GDM1 (cell line): ENCODE results near the gene BMI1.
A peak's percentile ranks its signal among the peaks of the same experiment; 100 is the strongest.

Experiments
- DNase-seq: peaks from one replicate; lab custom pipeline; 2025; lab: John Stamatoyannopoulos, UW

The BMI1 gene

DNA sequence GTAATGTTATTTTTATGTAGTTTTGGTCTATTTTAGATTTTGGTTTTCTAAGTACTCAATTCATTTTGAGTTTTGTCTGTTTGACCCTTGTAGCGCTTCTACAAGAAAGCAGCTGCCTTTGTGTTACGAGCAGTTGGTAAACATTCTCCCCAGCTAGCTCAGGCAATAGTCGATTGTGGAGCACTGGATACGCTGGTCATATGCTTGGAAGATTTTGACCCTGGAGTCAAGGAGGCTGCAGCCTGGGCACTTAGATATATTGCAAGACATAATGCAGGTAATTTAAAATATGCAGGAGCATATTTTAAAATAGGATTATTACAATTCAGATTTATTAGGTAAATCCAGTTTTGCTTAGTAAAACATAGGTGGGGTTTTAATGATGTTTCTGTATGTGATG is 47.5 kb downstream of the BMI1 start:
- no peak for DNase-seq

- no peak for DNase-seq
These were observed 48.1 kb downstream of the BMI1 start for GRCh38 chr10:22368981-22369380.

DNA sequence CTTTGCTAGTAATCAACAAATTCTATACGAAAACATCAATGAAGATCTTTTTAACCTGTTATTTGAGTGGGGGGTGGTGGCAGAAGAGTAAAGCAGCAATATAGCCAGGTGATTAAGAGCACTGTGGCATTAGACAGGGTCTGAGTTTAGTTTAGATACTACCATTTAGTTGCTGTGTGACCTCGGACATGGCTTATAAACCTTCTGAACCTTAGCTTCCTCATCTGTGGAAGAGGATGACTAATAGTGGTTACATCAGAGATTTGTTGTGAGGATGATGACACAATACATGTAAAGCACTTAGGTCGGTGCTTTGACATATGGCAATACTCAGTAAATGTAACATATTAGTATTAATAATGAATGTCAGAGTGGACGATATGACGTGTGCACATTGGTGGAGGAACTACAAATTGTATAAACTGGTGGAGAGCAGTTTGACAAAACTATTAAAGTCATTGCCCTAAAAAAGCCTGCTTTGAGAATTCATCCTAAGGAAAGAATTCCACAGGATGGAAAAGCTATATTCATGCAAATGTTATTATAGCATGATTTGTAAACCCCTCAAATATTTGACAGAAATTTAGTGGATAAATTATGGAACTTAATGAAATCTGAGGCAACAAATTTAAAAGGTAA is 48.7 kb downstream of the BMI1 start:
- no peak for DNase-seq

GRCh38 chr10:22370320-22370719 is 49.4 kb downstream of the BMI1 start:
- no peak for DNase-seq

- no peak for DNase-seq
These were observed 51.4 kb downstream of the BMI1 start for GRCh38 chr10:22372298-22372697.

GRCh38 chr10:22372917-22373316 is 52.0 kb downstream of the BMI1 start:
- no peak for DNase-seq

- peak; percentile 67 for DNase-seq
These were observed 53.7 kb downstream of the BMI1 start for GRCh38 chr10:22374489-22375126.

- no peak for DNase-seq
These were observed 58.2 kb downstream of the BMI1 start for GRCh38 chr10:22379059-22379458.
